Endothelial cell of umbilical vein (primary cell): Measurements from ENCODE around the gene LCOR. TPM values are rescaled to one million over a fixed set of nuclear protein-coding genes. Genes with fewer than 3 reads are reported as not detected.

Experiments used
- BruUV-seq: library from RNA; stranded (reverse); fragments of 400-500 nt; replicated peaks from 2 replicates; lab custom pipeline; 2021; lab: Mats Ljungman, UMichigan
- CTCF ChIA-PET: fragments of 300-600, 350-600 bp; sonication (Branson Sonifier 250); formaldehyde crosslinking; loops from one replicate; lab custom pipeline; 2021; ENCODE audit warnings: antibody characterized with exemption, inconsistent platforms; lab: Charles Lee
- POLR2A ChIA-PET: fragments of 300-600, 350-600 bp; sonication (Branson Sonifier 250); formaldehyde crosslinking; loops from one replicate; lab custom pipeline; 2021; ENCODE audit warnings: antibody characterized with exemption, inconsistent platforms; lab: Charles Lee
- DNase-seq: peaks from one replicate; pipeline ENCODE4 v3.0.0-alpha.2; 2011; ENCODE audit warnings: low read depth, low spot score
- FAIRE-seq: peaks from 2 replicates; lab custom pipeline; 2011; peaks lifted over from hg19 to GRCh38; lab: Jason Lieb, UNC
- H2AFZ ChIP-seq: 2 replicates; pipeline ENCODE4 v1.6.0; 2012; ENCODE audit warnings: low read depth, low read length, control low read depth, inconsistent platforms
- H3K27ac ChIP-seq: 2 replicates; pipeline ENCODE4 v1.5.1; 2011; ENCODE audit warnings: low read depth, mild to moderate bottlenecking, control low read depth, low read length, moderate library complexity; ENCODE audit not compliant: insufficient read depth
- H3K27me3 ChIP-seq, 2 experiments: 2 replicates each; pipeline versions ENCODE4 v1.6.0 to v1.6.1; 2011; ENCODE audit warnings: low read length in 2 of 2, mixed read lengths in 1 of 2; ENCODE audit not compliant: control insufficient read depth in 2 of 2, insufficient read depth in 2 of 2
- H3K36me3 ChIP-seq, 2 experiments: 2 replicates in 1 of 2; 3 replicates in 1 of 2; pipeline ENCODE4 v1.5.1; 2011; ENCODE audit warnings: low read length in 2 of 2, mild to moderate bottlenecking in 1 of 2, moderate library complexity in 1 of 2; ENCODE audit not compliant: control insufficient read depth in 2 of 2, insufficient read depth in 2 of 2; ENCODE audit errors: extremely low read depth in 1 of 2
- H3K4me1 ChIP-seq: 3 replicates; pipeline ENCODE4 v1.5.1; 2011; ENCODE audit warnings: mild to moderate bottlenecking, low read length; ENCODE audit not compliant: control insufficient read depth, insufficient read depth; ENCODE audit errors: extremely low read depth
- H3K4me2 ChIP-seq: 2 replicates; pipeline ENCODE4 v1.6.1; 2011; ENCODE audit warnings: low read length, control low read depth, mixed read lengths; ENCODE audit not compliant: insufficient read depth
- H3K4me3 ChIP-seq, 3 experiments: fragments of 200-600 bp in 1 of 3; sonication (generic), shearing (Covaris generic) in 1 of 3; replicated peaks in 1 of 3; 2 replicates each; pipeline ENCODE4 v1.5.1; 2011 to 2016; ENCODE audit warnings: control low read depth in 3 of 3, low read length in 3 of 3, mild to moderate bottlenecking in 2 of 3, inconsistent platforms in 1 of 3, low read depth in 1 of 3, moderate library complexity in 1 of 3; ENCODE audit not compliant: insufficient read depth in 1 of 3
- H3K79me2 ChIP-seq: 2 replicates; pipeline ENCODE4 v1.6.0; 2012; ENCODE audit warnings: low read length, inconsistent platforms; ENCODE audit not compliant: control insufficient read depth, insufficient read depth
- H3K9ac ChIP-seq: replicated peaks from 2 replicates; pipeline ENCODE3; 2011; ENCODE audit warnings: low read length, control low read depth; ENCODE audit not compliant: insufficient read depth; ENCODE audit errors: extremely low read depth
- H3K9me1 ChIP-seq: replicated peaks from 3 replicates; pipeline ENCODE4 v1.6.0; 2011; ENCODE audit warnings: mild to moderate bottlenecking, low read length; ENCODE audit not compliant: control insufficient read depth, insufficient read depth; ENCODE audit errors: extremely low read depth
- H3K9me3 ChIP-seq: replicated peaks from 2 replicates; pipeline ENCODE4 v1.5.1; 2012; ENCODE audit warnings: low read length, inconsistent platforms; ENCODE audit not compliant: control insufficient read depth, insufficient read depth
- H4K20me1 ChIP-seq: replicated peaks from 2 replicates; pipeline ENCODE3; 2011; ENCODE audit warnings: mild to moderate bottlenecking, low read length; ENCODE audit not compliant: control insufficient read depth, insufficient read depth; ENCODE audit errors: extremely low read depth
- EZH2 ChIP-seq: IDR thresholded peaks from 2 replicates; pipeline ENCODE4 v1.6.1; 2012; ENCODE audit warnings: borderline replicate concordance, low read depth, mild to moderate bottlenecking, moderate library complexity, low read length, inconsistent platforms; ENCODE audit not compliant: severe bottlenecking
- FOS ChIP-seq: IDR thresholded peaks from 2 replicates; pipeline ENCODE4 v1.6.1; 2011; ENCODE audit warnings: mild to moderate bottlenecking, low read length, moderate library complexity, borderline replicate concordance; ENCODE audit not compliant: insufficient read depth
- GATA2 ChIP-seq: IDR thresholded peaks from 2 replicates; pipeline ENCODE4 v1.7.0; 2011; ENCODE audit warnings: low read depth, mild to moderate bottlenecking, moderate library complexity, mixed read lengths, low read length; ENCODE audit not compliant: insufficient read length, insufficient read depth
- MAX ChIP-seq: IDR thresholded peaks from 2 replicates; pipeline ENCODE4 v1.6.1; 2011; ENCODE audit not compliant: insufficient read depth, insufficient read length
- MYC ChIP-seq: IDR thresholded peaks from one replicate; pipeline ENCODE4 v1.6.1; 2011; ENCODE audit warnings: mild to moderate bottlenecking, low read depth, low read length
- POLR2A ChIP-seq: IDR thresholded peaks from 2 replicates; pipeline ENCODE4 v1.6.1; 2012; ENCODE audit warnings: low read depth, mild to moderate bottlenecking, control low read depth, low read length
- POLR2AphosphoS5 ChIP-seq: IDR thresholded peaks from 2 replicates; pipeline ENCODE4 v1.6.1; 2012; ENCODE audit warnings: low read depth, mild to moderate bottlenecking, control low read depth, low read length, moderate library complexity; ENCODE audit not compliant: insufficient read depth
- dilution Hi-C: fragments of 300-500 bp; cut with MboI; formaldehyde crosslinking; loops from one replicate; pipeline ENCODE4 v1.15.0; 2019; ENCODE audit warnings: low sequenced_read_pairs; ENCODE audit not compliant: extremely low pct_ligation_motif_present
- intact Hi-C: fragments of 100-400 bp; cut with micrococcal nuclease; formaldehyde crosslinking; loops from one replicate; pipeline ENCODE4 v1.10.0; 2022
- polyA plus RNA-seq, 4 experiments: library from polyadenylated mRNA; depleted of rRNA in 3 of 4; stranded (reverse) in 3 of 4; unstranded in 1 of 4; fragments of >200 nt; gene quantifications; 2 replicates each; pipeline versions ENCODE4 v1.2.1 to v1.2.3, GENCODE V29; 2011 to 2012; ENCODE audit warnings: missing spikeins in 1 of 4
- total RNA-seq: library from RNA; stranded (reverse); gene quantifications from 2 replicates; pipeline ENCODE4 v1.2.3, GENCODE V29; 2021

LCOR gene
- total and polyA plus RNA-seq, 2 donors (not counting 3 experiments of a cell fraction or from before 2014, with no cell fraction given): 11.6 to 39.0 TPM

GRCh38 chr10:97012470-97012869, 180.4 kb downstream of the LCOR start:
- dilution Hi-C loops (no loop called here), intact Hi-C loops (no loop called here)
- H3K36me3 ChIP-seq: no peaks in the 10 kb centered on the region
- ChIA-PET CTCF (interaction anchor here (1.2 to 4.9 kb wide), 3 partner anchors 12 to 25 kb away, joined by 3 to 20 read pairs (median 8); no protein-coding TSS in a partner anchor), POLR2A (no interaction called here)
- no peaks in the 10 kb centered on the region for H4K20me1 ChIP-seq
- FAIRE-seq (no peak), DNase-seq (no peak)
- no peaks in the 10 kb centered on the region for H3K27me3 ChIP-seq
- no peak for TF ChIP-seq GATA2
- no peak for TF ChIP-seq MAX
- no peak for TF ChIP-seq FOS
- no peak for TF ChIP-seq EZH2
- TF ChIP-seq POLR2AphosphoS5: no peak
- TF ChIP-seq POLR2A: no peak
- TF ChIP-seq MYC: no peak
- H3K9me3 ChIP-seq: no peaks in the 10 kb centered on the region
- no TSS peak for BruUV-seq
- H3K4me2 ChIP-seq: no peak overlapping the region
- no peaks in the 10 kb centered on the region for H3K9me1 ChIP-seq
- no peaks in the 10 kb centered on the region for H3K4me1 ChIP-seq
- H3K9ac ChIP-seq: no peak overlapping the region
- H2AFZ ChIP-seq: no peak overlapping the region
- no peak overlapping the region for H3K4me3 ChIP-seq
- no peaks in the 10 kb centered on the region for H3K79me2 ChIP-seq
- H3K27ac ChIP-seq: no peak overlapping the region

GRCh38 chr10:97013568-97013967, 181.5 kb downstream of the LCOR start:
- POLR2A ChIA-PET: no interaction called here
- BruUV-seq: no TSS peak
- CTCF ChIA-PET: interaction anchor here (1.2 to 4.9 kb wide), 3 partner anchors 11 to 24 kb away, joined by 3 to 20 read pairs (median 8); no protein-coding TSS in a partner anchor
- no peaks in the 10 kb centered on the region for H4K20me1 ChIP-seq
- H3K9ac ChIP-seq: no peak overlapping the region
- H3K4me2 ChIP-seq: no peak overlapping the region
- no peaks in the 10 kb centered on the region for H3K27me3 ChIP-seq
- no peaks in the 10 kb centered on the region for H3K36me3 ChIP-seq
- intact Hi-C loops (no loop called here), dilution Hi-C loops (no loop called here)
- no peak for TF ChIP-seq POLR2A
- H3K27ac ChIP-seq: no peak overlapping the region
- no peak overlapping the region for H3K4me3 ChIP-seq
- DNase-seq: no peak
- H3K79me2 ChIP-seq: no peaks in the 10 kb centered on the region
- FAIRE-seq: no peak
- no peaks in the 10 kb centered on the region for H3K4me1 ChIP-seq
- H3K9me3 ChIP-seq: no peaks in the 10 kb centered on the region
- no peak overlapping the region for H2AFZ ChIP-seq
- no peaks in the 10 kb centered on the region for H3K9me1 ChIP-seq
